ENCODE measurements around the gene SLC35F4.

SLC35F4 gene

DNA sequence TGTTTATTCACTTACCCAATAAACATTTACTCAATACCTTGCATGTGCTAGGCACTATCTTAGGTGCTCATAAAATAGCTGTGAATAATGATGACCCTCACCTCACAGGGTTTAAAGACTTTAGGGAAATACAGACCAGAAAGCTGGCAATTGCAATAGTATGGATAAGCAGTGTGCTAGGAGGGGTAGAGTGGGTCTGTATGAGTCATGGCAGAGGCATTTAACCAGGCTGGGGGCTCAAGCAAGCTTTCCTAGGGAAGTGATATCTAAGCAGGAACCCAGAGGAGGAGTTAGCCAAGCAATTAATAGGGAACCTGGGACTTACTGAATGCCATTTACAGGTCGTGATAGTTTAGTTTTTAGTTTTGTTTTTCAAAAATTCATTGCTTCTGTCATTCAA, 248.4 kb downstream of the SLC35F4 start:
- no peak for DNase-seq (ENCODE audit: low read depth in 2 of 2)

- DNase-seq (ENCODE audit: low read depth in 2 of 2), result no peak
Measured at GRCh38 chr14:57612946-57613345, 252.9 kb downstream of the SLC35F4 start.

DNA sequence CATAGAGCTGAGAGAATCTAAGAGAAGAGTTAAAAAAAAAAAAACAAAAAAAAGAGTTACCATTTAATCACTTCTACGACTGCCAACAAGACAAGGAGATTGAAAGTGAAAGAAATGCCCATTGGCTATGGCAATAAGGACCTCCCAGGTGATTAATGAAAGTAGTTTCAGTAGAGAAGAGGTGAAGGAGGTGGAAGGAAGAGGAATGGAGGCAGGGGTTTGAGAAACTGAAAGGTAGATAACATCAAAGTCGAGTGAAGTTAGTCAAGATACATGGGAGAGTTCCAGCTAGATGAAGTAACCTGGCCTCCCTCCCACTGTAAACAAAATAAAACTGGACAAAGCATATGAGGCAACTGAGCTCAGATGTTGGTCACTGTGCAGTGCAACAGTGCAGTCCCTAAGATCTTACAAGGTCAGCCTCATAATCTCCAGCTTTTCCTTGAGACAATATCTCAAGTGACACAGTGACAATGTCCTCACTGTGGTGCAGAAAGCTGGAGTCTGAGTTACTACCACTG, 254.3 kb downstream of the SLC35F4 start:
- no peak for DNase-seq (ENCODE audit: low read depth in 2 of 2)

GRCh38 chr14:57610631-57611030, 255.3 kb downstream of the SLC35F4 start:
- no peak for DNase-seq (ENCODE audit: low read depth in 2 of 2)

DNA sequence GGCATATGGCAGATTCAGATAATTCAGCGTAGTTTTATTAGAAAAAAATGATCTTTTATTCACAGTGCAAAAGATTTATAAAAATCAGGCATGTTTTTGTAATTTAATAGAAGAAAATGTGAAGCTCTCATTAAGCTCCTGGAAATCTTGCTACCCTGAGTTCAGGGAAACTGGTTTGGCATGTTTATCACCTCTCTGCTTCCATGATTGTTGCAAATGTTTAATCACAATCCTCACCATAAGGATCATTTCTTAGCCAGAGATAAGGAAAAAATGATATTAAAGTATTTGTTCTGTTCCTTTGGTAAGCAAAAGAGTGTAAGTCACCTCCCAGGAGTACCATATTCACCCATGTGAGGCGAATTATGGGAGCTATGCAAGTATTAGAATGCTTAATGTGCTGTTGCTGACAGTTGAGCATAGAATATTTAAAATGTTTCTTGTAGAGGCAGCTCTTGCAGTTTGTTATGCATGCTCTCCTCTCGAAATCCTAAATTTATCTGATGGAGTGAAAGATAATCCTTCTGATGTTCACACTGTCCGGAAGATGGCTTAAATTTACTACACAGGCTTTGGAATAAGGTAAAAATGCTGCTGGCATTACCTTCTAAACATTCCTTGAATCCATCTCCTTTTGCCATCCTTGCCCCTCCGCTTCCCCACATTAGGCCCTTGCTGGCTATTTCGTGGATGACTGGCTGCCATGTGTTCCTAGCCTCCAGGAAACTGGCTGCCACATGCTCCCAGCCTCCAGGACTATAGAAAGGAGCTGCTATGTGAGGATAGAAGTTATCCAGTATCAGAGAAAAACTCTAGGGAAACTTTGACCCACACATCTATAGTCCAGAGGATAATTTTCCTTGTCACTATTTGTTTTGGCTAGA, 256.5 kb downstream of the SLC35F4 start:
- DNase-seq (ENCODE audit: low read depth in 2 of 2), result no peak

DNA sequence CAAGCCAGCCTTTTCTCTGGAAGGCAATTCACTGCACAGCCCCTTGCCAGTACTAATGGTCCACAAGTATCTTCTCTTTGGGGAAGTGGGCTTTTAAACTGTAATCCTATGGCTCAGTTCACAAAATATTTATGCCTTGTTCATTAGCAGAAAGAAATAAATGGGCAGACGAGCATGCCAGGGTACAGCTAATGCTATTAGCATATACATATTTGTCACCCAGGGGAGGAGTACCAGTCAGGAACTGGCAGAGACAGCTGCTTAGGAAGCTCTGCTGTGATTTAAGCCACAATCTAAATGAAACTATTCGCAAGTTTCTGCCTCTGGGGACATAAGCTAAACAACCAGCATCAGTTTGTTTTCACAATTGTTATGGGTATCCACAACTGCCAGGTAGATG, 258.8 kb downstream of the SLC35F4 start:
- DNase-seq (ENCODE audit: low read depth in 2 of 2), result no peak

- DNase-seq (ENCODE audit: low read depth in 2 of 2), result no peak
Measured at GRCh38 chr14:57583396-57583795, 282.5 kb downstream of the SLC35F4 start.

- no peak for DNase-seq (ENCODE audit: low read depth in 2 of 2)
Measured at GRCh38 chr14:57582746-57583145, 283.1 kb downstream of the SLC35F4 start.

DNA sequence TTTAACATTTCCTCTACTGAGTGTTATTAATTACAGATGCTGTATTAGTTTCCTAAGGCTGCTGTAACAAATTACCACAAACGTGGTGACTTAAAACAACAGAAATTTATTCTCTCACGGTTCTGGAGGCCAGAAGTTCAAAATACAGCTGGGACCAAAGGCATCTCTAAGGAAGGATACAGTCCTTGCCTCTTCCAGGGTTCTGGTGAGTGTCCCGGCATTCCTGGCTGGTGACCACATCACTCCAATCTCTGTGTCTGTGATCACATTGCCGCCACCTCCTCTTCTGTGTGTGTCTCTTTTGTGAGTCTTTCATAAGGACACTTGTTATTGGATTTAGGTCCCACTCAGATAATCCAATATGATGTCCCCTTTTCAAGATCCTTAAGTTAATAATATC, 287.1 kb downstream of the SLC35F4 start:
- no peak for DNase-seq (ENCODE audit: low read depth in 2 of 2)

GRCh38 chr14:57576498-57576897, 289.4 kb downstream of the SLC35F4 start:
- DNase-seq (ENCODE audit: low read depth in 2 of 2), result no peak

- no peak for DNase-seq (ENCODE audit: low read depth in 2 of 2)
Measured at GRCh38 chr14:57575482-57575881, 290.4 kb downstream of the SLC35F4 start.

DNA sequence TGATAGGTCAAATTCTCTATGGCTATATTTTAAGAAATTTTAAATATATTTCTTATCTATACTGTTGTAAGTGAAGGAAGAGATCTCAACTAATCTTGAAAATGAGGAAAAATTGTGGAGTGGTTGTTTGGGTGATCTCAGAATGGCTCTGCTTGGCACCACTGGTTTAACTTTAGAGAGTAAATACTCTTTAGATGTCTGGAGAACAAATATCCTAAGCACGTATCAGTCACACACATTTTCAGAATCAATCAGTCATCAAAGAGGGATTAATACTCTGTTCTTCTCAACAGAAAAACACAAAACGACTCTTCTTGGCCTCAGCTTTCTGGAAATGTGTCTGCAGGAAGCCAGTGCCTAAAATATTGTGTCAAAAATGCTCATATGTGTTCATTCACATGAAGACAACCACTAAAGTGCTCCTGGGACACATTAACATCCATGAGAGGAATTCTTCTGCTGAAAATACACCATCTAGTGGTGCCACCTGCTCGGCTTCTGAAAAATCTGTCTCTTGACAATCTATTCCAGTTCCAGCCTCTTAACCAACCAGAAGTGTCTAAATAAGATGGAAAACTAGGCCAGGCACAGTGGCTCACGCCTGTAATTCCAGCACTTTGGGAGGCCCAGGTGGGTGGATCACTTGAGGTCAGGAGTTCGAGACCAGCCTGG, 291.1 kb downstream of the SLC35F4 start:
- DNase-seq (ENCODE audit: low read depth in 2 of 2), result no peak

GRCh38 chr14:57573173-57573572, 292.7 kb downstream of the SLC35F4 start:
- DNase-seq (ENCODE audit: low read depth in 2 of 2), result no peak

- DNase-seq (ENCODE audit: low read depth in 2 of 2), result no peak
Measured at GRCh38 chr14:57568554-57568953, 297.3 kb downstream of the SLC35F4 start.

GRCh38 chr14:57567220-57567619, 298.7 kb downstream of the SLC35F4 start:
- DNase-seq (ENCODE audit: low read depth in 2 of 2), result no peak

DNA sequence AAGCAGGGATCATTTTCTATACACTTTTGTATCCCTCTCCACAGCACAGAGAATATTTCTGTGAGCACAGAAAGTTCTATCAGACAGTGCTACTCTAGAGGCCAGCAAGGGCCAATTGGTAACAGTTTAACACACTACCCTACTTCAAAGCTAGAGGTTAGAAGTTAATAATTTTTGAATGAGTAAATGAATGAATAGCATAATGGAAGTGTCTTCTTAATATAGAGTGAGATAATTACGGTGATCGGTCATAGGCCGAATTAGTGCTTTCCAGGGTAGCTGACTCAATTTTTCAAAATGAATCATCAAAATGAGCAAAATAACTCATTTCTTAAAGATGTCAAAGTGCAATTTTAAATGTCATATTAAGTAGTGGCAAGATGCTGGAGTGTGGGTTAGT, 305.2 kb downstream of the SLC35F4 start:
- DNase-seq (ENCODE audit: low read depth in 2 of 2), result no peak

GRCh38 chr14:57559576-57559975, 306.3 kb downstream of the SLC35F4 start:
- DNase-seq (ENCODE audit: low read depth in 2 of 2), result no peak

- DNase-seq (ENCODE audit: low read depth in 2 of 2), result no peak
Measured at GRCh38 chr14:57549765-57550420, 316.0 kb downstream of the SLC35F4 start.

- no peak for DNase-seq (ENCODE audit: low read depth in 2 of 2)
Measured at GRCh38 chr14:57549016-57549564, 316.8 kb downstream of the SLC35F4 start.

DNA sequence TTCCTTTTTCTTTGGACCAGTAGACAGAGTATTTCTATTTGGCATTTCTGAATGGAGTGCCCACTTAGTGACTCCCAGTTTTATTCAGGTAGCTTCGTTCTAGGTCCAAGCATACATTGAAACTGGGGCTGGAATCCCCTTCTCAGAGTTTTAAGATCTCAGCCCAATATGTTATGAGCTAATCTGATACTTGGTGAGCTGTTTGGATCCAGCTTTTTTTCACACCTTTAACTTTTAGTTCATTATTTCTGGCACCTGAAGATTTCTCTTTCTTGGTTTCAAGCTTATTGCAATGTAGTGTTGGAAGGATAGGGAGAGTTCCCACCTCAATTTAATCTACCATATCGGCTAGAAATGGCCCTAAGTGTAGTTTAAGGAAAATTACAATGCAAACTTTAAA, 318.8 kb downstream of the SLC35F4 start:
- no peak for DNase-seq (ENCODE audit: low read depth in 2 of 2)

DNA sequence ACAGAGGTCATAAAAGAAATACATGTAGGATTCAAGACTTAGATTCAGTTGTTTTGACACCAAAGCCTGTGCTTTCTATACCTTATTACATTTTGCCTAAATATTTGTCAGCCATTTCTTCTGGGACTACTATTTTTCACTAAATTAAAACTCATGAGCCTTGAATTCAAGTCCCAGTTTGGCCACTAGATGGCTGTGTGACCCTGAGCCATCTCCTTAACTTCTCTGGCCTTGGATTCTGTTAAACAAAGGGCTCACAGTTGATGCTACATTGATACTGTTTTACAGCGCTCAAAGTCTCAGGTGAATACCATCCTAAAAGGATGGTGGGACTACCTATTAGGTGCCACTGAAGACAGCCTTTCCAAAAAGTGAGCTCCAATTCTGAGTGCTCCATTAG, 332.7 kb downstream of the SLC35F4 start:
- DNase-seq (ENCODE audit: low read depth in 2 of 2), result no peak

- DNase-seq (ENCODE audit: low read depth in 2 of 2), result no peak
Measured at GRCh38 chr14:57530571-57530970, 335.3 kb downstream of the SLC35F4 start.
